NT2/D1 (cell line): ENCODE results near the gene RHOV.

Experiments
- SUZ12 ChIP-seq: IDR thresholded peaks from 2 replicates; pipeline ENCODE4 v1.6.1; 2011; ENCODE audit not compliant: insufficient read length, insufficient read depth; ENCODE audit errors: extremely low read depth
- YY1 ChIP-seq: IDR thresholded peaks from 2 replicates; pipeline ENCODE4 v1.6.1; 2011; ENCODE audit not compliant: insufficient read length, insufficient read depth
- ZNF274 ChIP-seq: IDR thresholded peaks from 2 replicates; pipeline ENCODE4 v1.6.1; 2011; ENCODE audit warnings: mild to moderate bottlenecking, low read depth, low read length

GRCh38 chr15:40894681-40895448, 20.8 kb upstream of the RHOV start:
- TF ChIP-seq YY1 = no peak
- TF ChIP-seq ZNF274 = no peak
- no peak for TF ChIP-seq SUZ12
